Measurements from ENCODE around the gene SLC25A34.

Gene SLC25A34

DNA sequence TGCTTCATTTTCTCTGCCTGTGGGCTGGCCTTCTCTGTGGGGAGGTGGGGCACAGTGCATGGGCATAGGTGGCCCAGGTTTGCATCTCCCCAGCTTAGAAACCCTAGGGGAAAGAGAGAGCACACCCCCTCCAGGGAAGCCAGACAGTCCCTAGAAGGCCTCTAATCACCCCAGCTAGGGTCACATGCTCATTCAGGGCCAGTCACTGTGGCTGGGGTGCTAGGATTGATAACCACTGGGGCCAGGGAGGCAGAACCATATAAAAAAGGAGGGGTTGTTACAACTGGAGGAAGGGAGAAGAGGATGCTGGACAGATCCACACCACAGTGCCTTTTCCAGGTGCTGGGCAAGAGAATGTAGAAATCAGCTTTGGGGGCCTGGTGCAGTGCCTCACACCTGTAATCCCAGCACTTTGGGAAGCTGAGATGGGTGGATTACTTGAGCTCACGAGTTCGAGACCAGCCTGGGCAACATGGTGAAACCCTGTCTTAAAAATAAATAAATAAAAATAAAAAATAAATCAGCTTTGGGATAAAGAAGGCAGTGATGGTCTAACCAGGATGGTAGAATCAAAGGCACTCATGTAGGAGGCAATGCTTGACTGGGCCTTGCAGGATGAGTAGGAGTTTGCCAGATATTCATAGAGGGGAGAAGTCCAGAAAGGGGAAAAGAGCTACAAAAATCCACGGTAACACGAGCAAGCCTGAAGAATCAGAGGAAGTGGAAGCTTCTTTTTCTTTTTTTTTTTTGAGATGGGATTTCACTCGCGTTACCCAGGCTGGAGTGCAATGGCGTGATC is 42.0 kb downstream of the SLC25A34 start:
- no peak for DNase-seq

DNA sequence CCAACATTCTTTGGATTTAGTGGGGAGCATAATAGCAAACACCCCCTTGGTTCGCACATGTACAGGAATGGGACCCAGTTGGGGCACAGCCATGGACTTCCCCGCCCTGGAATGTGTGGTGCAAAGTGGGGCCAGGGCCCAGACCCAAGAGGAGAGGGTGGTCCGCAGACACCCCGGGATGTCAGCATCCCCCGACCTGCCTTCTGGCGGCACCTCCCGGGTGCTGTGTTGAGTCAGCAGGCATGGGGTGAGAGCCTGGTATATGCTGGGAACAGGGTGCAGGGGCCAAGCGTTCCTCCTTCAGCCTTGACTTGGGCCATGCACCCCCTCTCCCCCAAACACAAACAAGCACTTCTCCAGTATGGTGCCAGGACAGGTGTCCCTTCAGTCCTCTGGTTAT is 49.6 kb downstream of the SLC25A34 start:
- no peak for DNase-seq

- no peak for DNase-seq
Observed at GRCh38 chr1:15786581-15786980, 50.5 kb downstream of the SLC25A34 start.

DNA sequence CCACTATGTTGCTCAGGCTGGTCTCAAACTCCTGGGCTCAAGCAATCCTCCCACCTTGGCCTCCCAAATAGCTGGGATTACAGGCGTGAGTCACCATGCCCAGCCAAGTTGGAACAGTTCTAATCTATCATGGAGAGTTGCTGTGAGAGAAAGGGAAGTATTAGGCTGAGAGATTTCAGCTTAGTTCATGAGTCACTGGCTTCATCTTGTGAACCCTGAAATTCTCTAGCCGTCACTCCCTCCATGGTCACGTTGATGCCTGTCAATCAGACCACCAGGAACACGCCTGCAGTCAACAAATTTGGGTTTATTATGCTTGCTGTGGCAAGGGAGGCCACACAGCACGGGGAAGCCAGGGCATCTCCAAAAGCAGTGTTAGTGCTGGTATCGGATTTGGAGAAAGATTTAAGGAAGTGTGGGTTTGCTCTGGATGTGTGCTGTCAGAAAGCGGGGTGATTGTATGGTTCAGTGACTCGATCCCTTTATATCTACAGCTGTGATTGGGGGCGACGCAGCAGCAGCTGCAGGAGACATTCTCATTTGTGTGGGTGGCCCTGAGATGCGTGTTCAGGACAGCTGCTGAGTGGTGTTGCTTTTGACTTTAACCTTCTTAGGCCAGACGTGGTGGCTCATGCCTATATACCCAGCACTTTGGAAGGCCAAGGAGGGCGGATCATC is 52.7 kb downstream of the SLC25A34 start:
- no peak for DNase-seq

Data from T-helper 1 cell (primary cell).